Epithelial cell of esophagus (primary cell): Measurements from ENCODE around the gene EID1.

Source experiments
- DNase-seq: peaks from one replicate; pipeline ENCODE4 v3.0.0; 2010; ENCODE audit warnings: low read depth
- H3K4me3 ChIP-seq: 2 replicates; pipeline ENCODE4 v1.5.1; 2011; ENCODE audit warnings: mild to moderate bottlenecking, low read length, control low read depth
- TF ChIP-seq, protein P1 (sequence below): IDR thresholded peaks from 2 replicates; pipeline ENCODE4 v1.5.1; 2011; ENCODE audit warnings: low read depth, mild to moderate bottlenecking, low read length, control low read depth, inconsistent platforms; ENCODE audit not compliant: insufficient read depth; ENCODE audit errors: missing control alignments

The EID1 gene

DNA sequence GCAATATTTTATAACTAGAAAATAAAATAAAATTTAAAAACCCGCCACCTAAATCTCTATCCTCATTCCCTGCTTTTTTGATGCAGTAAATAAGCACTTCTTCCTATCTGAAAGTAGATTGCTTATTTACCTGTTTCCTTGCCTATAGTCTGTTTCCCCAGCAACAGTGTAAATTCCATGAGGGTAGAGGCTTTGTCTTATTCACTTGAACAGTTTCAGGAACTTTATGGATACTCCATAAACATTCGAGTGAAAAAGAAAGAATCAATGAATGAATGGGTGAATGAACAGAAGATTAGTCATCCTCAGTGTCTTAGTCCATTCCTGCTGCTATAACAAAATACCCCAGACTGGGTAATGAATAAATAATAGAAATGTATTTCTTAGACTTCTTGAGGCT is 44.1 kb downstream of the EID1 start:
- DNase-seq: no peak
- no peak overlapping the region for H3K4me3 ChIP-seq
- TF ChIP-seq, protein P1, sequence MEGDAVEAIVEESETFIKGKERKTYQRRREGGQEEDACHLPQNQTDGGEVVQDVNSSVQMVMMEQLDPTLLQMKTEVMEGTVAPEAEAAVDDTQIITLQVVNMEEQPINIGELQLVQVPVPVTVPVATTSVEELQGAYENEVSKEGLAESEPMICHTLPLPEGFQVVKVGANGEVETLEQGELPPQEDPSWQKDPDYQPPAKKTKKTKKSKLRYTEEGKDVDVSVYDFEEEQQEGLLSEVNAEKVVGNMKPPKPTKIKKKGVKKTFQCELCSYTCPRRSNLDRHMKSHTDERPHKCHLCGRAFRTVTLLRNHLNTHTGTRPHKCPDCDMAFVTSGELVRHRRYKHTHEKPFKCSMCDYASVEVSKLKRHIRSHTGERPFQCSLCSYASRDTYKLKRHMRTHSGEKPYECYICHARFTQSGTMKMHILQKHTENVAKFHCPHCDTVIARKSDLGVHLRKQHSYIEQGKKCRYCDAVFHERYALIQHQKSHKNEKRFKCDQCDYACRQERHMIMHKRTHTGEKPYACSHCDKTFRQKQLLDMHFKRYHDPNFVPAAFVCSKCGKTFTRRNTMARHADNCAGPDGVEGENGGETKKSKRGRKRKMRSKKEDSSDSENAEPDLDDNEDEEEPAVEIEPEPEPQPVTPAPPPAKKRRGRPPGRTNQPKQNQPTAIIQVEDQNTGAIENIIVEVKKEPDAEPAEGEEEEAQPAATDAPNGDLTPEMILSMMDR: no peak

DNA sequence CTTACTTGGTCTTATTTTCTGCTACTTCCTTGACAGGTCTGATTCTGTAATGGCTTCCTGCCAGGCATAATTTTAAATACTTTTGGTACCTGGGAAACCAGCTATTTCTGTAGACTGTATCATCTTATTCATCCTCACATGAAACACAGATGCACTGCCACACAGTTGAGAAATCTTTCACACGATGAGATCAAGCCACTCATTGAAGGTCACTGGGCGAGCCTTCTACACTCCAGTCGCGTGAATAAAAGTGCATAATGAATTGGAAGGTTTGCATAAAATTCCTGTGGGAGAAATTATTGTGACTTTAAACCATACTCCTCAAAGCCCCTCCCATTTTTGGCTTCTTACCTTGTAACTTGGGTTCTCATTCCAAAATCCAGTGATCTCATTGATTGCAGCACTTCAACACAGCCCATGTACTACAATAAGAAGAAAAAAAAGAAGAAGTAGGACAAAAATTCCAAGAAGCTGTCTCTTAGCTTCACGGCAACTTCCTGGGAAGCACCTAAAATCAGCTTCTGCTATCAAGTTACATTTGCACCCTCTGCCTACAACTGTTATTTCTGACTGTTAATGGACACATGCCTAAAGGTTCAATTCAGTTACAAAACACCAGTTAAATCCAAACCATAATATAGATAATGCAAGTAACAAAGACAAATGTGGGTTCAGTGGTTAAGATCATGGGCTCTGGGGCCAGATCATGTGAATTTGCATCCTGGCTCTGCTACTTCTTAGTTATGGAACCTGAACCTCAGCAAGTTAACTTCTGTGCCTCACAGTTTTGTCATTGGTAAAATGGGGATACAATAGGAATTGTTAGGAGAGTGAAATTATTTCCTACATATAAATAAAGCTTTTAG is 46.8 kb downstream of the EID1 start:
- H3K4me3 ChIP-seq: no peak overlapping the region
- peak; percentile 20 for DNase-seq
- TF ChIP-seq, protein P1: no peak

DNA sequence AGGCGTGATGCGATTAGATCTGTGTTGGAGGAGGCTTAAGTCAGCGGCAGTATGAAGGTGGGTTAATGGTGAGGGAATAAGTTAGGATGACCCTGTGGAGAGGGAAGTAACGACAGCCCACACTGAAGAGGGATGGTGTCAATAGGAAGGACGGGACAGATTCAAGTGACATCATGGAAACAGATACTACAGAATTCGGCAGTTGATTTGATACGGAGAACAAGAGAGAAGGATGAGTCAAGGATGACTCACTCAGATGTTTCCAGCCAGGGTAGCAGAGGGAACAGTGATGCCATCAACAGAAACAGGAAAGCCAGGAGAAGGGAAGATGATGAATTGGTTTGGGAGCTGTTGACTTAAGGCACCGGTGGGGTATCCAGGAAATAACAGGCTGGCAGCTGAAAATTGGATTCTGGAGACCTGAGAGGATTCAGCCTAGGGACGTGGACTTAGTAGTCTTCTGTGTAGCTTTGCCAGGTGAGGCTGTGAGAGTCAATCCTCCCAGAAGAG is 47.8 kb downstream of the EID1 start:
- DNase-seq: peak; percentile 94

DNA sequence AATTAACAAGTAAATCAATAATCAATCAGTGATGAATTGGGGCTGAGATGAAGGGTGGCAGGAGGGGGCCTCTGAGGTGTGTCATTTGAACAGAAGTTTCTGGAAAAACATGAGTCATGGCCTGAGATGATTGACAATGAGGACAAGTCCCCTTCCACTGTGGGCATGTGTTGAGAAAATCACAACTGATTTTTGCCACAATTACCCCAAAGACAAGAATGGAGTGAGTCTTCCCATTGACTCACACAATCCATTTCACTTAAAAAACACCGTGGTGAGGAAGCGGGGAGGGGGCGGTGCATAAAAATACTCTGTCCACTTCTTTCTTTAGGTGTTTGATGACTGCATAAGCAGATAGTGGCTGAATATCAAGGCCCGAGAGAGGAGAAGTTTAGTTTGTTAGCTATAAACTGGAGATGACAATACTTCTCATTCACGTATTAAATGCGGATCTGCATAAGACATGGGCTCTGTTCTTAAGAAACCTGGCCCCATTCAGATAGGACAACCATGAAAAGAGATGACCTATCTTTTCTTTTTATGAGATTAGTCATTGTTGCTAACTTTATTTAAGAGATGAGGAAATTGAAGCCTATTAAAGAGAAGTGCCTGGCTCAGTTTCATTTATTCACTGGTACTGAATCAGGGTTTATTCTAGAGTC is 51.1 kb downstream of the EID1 start:
- TF ChIP-seq, protein P1: no peak

More for the DNA sequence above, 47.8 kb downstream of the EID1 start:
- TF ChIP-seq, protein P1: no peak
- no peak overlapping the region for H3K4me3 ChIP-seq

DNA sequence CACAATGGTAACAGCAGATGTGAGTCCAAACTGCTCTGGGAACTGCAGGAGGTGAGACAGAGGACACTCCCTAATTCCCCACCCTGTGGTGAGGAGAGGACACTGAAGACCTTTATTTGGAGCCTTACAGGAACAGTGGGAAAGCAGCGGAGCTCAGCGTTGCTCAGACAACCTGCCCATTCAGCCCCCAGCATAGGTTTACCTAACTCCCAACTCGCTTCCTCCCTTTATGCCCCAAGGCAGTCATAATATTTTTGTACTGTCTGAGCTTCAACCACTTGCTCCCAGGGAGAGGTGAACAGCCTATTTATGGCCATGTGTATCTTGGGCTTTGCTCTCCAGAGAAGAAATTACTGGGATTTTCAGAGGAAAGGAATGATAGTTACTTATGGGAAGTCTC is 51.7 kb downstream of the EID1 start:
- H3K4me3 ChIP-seq: no peak overlapping the region
- TF ChIP-seq, protein P1: no peak
- peak; percentile 23 for DNase-seq

More for the DNA sequence above, 51.1 kb downstream of the EID1 start:
- H3K4me3 ChIP-seq: no peak overlapping the region
- DNase-seq: no peak
